Prostate gland (tissue), 2 donors: ENCODE data around the gene BHLHE40. TPM values are rescaled to one million over a fixed set of nuclear protein-coding genes. Genes with fewer than 3 reads are reported as not detected.

ENCODE experiments used
- DNase-seq: peaks from one replicate; pipeline ENCODE4 v3.0.0-alpha.2; 2019; ENCODE audit warnings: low spot score
- H3K27ac ChIP-seq, 2 donors: fragments of 200-600 bp; sonication (generic); 2 replicates each; pipeline ENCODE4 v1.5.1; 2017 to 2019
- H3K27me3 ChIP-seq: fragments of 200-600 bp; sonication (generic); replicated peaks from 2 replicates; pipeline ENCODE4 v1.5.1; 2019; ENCODE audit not compliant: insufficient read depth
- H3K36me3 ChIP-seq, 2 donors: fragments of 200-600 bp; sonication (generic); 1 replicate in 1 of 2; 2 replicates in 1 of 2; pipeline versions ENCODE4 v1.5.1 to v1.8.1; 2017 to 2019
- H3K4me1 ChIP-seq: fragments of 200-600 bp; sonication (generic); replicated peaks from 2 replicates; pipeline ENCODE4 v1.5.1; 2019
- H3K4me3 ChIP-seq, 2 donors: fragments of 200-600 bp; sonication (generic); 2 replicates each; pipeline ENCODE4 v1.5.1; 2017 to 2019
- H3K9me3 ChIP-seq: fragments of 200-600 bp; sonication (generic); 2 replicates; pipeline ENCODE4 v1.5.1; 2017
- POLR2A ChIP-seq: fragments of 450-650 bp; IDR thresholded peaks from one replicate; pipeline ENCODE4 v1.6.1; 2016; ENCODE audit warnings: antibody characterized with exemption, mild to moderate bottlenecking
- POLR2AphosphoS5 ChIP-seq: sonication (generic); formaldehyde crosslinking; IDR thresholded peaks from one replicate; pipeline ENCODE4 v1.6.1; 2017; ENCODE audit warnings: antibody characterized with exemption
- WGBS: methylation state at CpG from one replicate; pipeline ENCODE4 v1.1.5; 2018; 5-methylcytosine and 5-hydroxymethylcytosine counted together
- intact Hi-C: fragments of 100-400 bp; cut with DNase I; formaldehyde crosslinking; loops from one replicate; pipeline ENCODE4 v1.14.2; 2022
- total RNA-seq, 2 donors: library from RNA; depleted of rRNA; stranded (reverse); fragments of >200 nt; gene quantifications; one replicate each; pipeline ENCODE4 v1.1.0, GENCODE V29; 2016
- TF ChIP-seq, protein P1 (sequence below), 4 experiments: fragments of 200-600 bp in 2 of 4; fragments of 450-650 bp in 2 of 4; sonication (generic) in 2 of 4; IDR thresholded peaks; 1 replicate in 3 of 4; 2 replicates in 1 of 4; pipeline ENCODE4 v1.5.1; 2016 to 2019; ENCODE audit warnings: antibody characterized with exemption in 4 of 4, mild to moderate bottlenecking in 2 of 4, moderate library complexity in 2 of 4

The BHLHE40 gene
- 10 to 100 TPM; 32.3 to 52.0 TPM for total RNA-seq

DNA sequence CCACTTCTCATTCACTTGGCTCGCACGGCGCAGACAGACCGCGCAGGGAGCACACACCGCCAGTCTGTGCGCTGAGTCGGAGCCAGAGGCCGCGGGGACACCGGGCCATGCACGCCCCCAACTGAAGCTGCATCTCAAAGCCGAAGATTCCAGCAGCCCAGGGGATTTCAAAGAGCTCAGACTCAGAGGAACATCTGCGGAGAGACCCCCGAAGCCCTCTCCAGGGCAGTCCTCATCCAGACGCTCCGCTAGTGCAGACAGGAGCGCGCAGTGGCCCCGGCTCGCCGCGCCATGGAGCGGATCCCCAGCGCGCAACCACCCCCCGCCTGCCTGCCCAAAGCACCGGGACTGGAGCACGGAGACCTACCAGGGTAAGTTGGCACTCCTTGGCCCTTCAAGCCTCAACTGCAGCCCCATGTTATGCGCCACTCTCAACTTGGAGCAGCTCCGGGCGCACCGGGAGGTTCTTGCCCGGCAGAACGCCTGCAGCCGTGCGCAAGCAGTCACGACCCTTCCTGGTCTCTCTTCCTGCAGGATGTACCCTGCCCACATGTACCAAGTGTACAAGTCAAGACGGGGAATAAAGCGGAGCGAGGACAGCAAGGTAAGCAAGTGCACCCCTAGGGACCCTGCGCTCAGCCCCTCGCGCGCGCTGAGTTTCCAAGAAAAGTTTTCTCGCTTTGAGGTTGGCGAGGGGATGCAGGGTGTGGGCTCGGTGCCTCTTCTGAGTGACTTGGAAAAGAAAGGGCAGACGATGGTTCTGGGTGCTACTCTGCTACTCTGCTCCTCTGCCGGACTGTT, at the start of gene BHLHE40:
TSS of gene BHLHE40 (plus strand) at position 10 of the 801 bp plus-strand sequence. CDS start at position 292, 282 bp downstream.
- H3K4me3 ChIP-seq, result peak within 1 kb of the TSS; percentile 68 to 69
- H3K27ac ChIP-seq, result peak within 1 kb of the TSS; percentile 98
- no peaks in the 10 kb centered on the region for H3K9me3 ChIP-seq
- H3K27me3 ChIP-seq, result no peaks in the 10 kb centered on the region
- intact Hi-C loops, result loop anchor here (2.0 to 10.0 kb wide), 5 partner anchors 152 to 325 kb away; no protein-coding TSS in a partner anchor
- under 1% methylated on average over 51 of the region's 51 CpGs for WGBS
- DNase-seq, result no peak
- H3K4me1 ChIP-seq, result peaks cover 23% of the 10 kb centered on the region
- TF ChIP-seq, protein P1, sequence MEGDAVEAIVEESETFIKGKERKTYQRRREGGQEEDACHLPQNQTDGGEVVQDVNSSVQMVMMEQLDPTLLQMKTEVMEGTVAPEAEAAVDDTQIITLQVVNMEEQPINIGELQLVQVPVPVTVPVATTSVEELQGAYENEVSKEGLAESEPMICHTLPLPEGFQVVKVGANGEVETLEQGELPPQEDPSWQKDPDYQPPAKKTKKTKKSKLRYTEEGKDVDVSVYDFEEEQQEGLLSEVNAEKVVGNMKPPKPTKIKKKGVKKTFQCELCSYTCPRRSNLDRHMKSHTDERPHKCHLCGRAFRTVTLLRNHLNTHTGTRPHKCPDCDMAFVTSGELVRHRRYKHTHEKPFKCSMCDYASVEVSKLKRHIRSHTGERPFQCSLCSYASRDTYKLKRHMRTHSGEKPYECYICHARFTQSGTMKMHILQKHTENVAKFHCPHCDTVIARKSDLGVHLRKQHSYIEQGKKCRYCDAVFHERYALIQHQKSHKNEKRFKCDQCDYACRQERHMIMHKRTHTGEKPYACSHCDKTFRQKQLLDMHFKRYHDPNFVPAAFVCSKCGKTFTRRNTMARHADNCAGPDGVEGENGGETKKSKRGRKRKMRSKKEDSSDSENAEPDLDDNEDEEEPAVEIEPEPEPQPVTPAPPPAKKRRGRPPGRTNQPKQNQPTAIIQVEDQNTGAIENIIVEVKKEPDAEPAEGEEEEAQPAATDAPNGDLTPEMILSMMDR (IDR thresholded peaks at IDR 0.05), result peak in 1 of 4 experiments; percentile 10
- peak; percentile 84 for TF ChIP-seq POLR2A
- TF ChIP-seq POLR2AphosphoS5, result peak; percentile 55
- H3K36me3 ChIP-seq, result no peaks in the 10 kb centered on the region

DNA sequence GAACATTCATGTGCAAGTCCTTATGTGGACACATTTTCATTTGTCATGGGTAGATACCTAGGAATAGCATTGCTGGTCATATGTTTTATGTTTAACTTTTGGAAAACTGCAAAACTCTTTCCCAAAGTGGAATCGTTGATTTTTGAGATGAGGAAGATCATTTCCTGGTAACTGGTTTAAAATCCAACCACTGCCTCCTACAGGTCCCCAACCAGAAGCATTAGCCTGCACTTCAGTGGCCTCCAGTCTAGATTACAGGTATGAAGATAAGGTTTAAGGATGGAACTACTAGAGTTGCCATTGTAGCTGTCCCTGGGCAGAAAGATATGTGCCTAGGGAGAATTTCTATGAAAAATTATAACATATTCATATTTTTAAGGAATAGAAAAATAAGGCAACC, 48.7 kb upstream of the BHLHE40 start:
- no peaks in the 10 kb centered on the region for H3K4me1 ChIP-seq
- intact Hi-C loops, result no loop called here
- no peak overlapping the region for H3K27ac ChIP-seq
- no peaks in the 10 kb centered on the region for H3K27me3 ChIP-seq
- no peaks in the 10 kb centered on the region for H3K9me3 ChIP-seq
- TF ChIP-seq POLR2AphosphoS5, result no peak
- TF ChIP-seq, protein P1 (IDR thresholded peaks at IDR 0.05), result no peak
- TF ChIP-seq POLR2A, result no peak
- H3K36me3 ChIP-seq, result no peaks in the 10 kb centered on the region
- no peak overlapping the region for H3K4me3 ChIP-seq
- no peak for DNase-seq
- WGBS, result 90% methylated on average over 1 of the region's 1 CpG

DNA sequence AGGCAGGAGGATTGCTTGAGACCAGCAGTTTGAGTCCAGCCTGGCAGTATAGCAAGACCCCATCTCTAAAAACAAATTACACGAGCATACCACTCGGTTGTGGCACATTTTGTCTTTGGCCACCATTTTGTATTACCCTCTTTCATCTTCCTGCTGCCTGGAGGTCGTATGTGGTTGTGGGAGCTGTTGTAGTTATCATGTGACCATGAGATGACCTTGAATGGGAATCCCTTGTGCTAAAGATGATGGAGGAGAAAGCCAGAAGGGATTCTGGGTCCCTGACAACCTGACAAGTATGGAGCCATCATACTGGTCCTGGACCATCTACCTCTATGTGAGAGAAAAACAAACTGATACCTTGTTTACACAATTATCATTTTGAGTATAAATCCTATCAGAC, 45.2 kb upstream of the BHLHE40 start:
- TF ChIP-seq POLR2A (no peak), POLR2AphosphoS5 (no peak)
- TF ChIP-seq, protein P1 (IDR thresholded peaks at IDR 0.05), result no peak
- no peaks in the 10 kb centered on the region for H3K4me1 ChIP-seq

DNA sequence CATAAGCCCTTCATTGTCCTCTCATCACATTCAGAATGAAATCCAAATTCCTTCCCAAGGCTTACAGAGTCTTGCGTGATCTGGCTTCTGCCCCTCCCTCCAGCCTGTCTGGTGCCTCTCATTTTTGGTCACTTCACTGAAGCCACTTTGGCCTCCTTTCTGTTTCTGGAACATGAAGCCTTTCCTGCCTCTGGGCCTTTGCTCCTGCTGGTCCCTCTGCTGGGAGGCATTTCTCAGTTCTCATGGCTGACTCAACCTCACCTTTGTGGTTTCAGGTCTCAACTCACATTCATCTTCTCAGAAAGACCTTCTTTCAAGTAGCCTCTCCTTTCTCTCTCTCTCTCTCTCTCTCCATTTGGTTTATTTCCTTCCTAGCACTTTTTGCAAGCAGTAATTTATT, 43.9 kb upstream of the BHLHE40 start:
- H3K4me1 ChIP-seq, result no peaks in the 10 kb centered on the region
- no peak overlapping the region for H3K27ac ChIP-seq
- no peaks in the 10 kb centered on the region for H3K27me3 ChIP-seq
- no peaks in the 10 kb centered on the region for H3K9me3 ChIP-seq
- no peak for DNase-seq
- 96% methylated on average over 1 of the region's 1 CpG for WGBS
- no peak overlapping the region for H3K4me3 ChIP-seq
- H3K36me3 ChIP-seq, result no peaks in the 10 kb centered on the region
- intact Hi-C loops, result no loop called here
- no peak for TF ChIP-seq POLR2AphosphoS5
- TF ChIP-seq, protein P1 (IDR thresholded peaks at IDR 0.05), result no peak
- TF ChIP-seq POLR2A, result no peak

More for the DNA sequence above, 45.2 kb upstream of the BHLHE40 start:
- WGBS, result 95% methylated on average over 3 of the region's 3 CpGs
- no peaks in the 10 kb centered on the region for H3K36me3 ChIP-seq
- H3K4me3 ChIP-seq, result no peak overlapping the region
- DNase-seq, result no peak
- H3K9me3 ChIP-seq, result no peaks in the 10 kb centered on the region
- H3K27me3 ChIP-seq, result no peaks in the 10 kb centered on the region
- no peak overlapping the region for H3K27ac ChIP-seq
- intact Hi-C loops, result no loop called here
